ENCODE measurements around the gene LIPC. TPM values are rescaled to one million over a fixed set of nuclear protein-coding genes. Genes with fewer than 3 reads are reported as not detected.

The LIPC gene
- total and polyA plus RNA-seq, 2 experiments from 2014 or later = not detected

DNA sequence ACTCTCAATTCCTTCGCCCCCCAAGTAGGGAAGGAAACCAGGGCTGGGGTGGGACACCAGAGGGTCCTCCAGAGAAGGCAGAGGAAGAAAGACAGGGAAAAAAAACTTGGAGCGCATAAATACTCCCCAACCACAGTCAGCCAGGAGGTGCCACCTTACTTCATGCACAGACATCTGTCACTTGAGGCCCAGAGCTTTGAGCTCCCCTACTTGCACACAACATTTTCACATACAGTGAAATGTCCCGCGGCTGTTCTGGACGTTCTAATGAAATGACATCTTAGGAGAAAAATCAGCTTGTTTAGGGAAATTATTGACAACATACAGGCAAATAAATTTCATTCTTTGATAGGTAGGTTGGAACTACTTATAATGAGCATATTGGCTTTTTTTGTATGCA is 113.0 kb downstream of the LIPC start (continued):
- TF ChIP-seq ZNF114 (CRISPR knock-in tag; IDR thresholded peaks at IDR 0.05) = no peak
- TF ChIP-seq NANOG (IDR thresholded peaks at IDR 0.05; ENCODE audit: borderline replicate concordance) = no peak
- no peak for TF ChIP-seq STAT1 (IDR thresholded peaks at IDR 0.05; ENCODE audit: unreplicated experiment)
- TF ChIP-seq ZNF331 (CRISPR knock-in tag; IDR thresholded peaks at IDR 0.05; ENCODE audit: low read depth) = no peak

DNA sequence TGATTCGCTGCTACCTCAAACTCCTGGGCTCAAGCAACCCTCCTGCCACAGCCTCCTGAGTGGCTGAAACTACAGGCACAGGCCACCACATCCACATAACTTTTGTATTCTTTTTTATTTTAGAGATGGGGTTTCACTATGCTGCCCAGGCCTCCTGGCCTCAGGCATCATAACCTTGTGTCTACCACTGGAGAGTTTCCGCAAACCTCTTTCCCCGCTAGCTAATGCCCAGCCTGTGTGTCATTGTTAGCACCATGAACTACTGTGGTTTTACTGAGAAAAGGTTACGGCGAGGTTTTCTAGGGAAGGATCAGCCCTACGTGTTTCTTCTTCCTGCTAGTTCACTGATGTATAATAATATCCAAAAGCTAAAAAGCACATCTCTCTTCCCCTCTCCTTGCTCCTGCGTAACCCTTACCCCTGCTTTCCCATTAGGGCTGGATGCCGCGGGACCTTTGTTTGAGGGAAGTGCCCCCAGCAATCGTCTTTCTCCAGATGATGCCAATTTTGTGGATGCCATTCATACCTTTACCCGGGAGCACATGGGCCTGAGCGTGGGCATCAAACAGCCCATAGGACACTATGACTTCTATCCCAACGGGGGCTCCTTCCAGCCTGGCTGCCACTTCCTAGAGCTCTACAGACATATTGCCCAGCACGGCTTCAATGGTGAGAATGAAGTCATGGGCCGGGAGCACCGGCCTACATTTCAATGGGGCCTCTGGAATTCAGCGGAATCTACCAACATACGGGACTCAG is 113.7 kb downstream of the LIPC start:
- no peaks in the 10 kb centered on the region for H3K79me2 ChIP-seq (replicated peaks; ENCODE audit: insufficient read depth)
- no peaks in the 10 kb centered on the region for H3K27me3 ChIP-seq (ENCODE audit: insufficient read depth)
- no peak overlapping the region for H3K4me2 ChIP-seq
- H3K27ac ChIP-seq (ENCODE audit: low read depth) = no peak overlapping the region
- H3K9me2 ChIP-seq (ENCODE audit: insufficient read depth) = 0 out of 2 replicates have a peak, but pooled peaks cover 3% of the 10 kb centered on the region
- no peak for DNase-seq (ENCODE audit: low spot score)
- H3K4me1 ChIP-seq (ENCODE audit: insufficient read depth) = no peaks in the 10 kb centered on the region
- Mint-ChIP-seq H3K9me3 (no peaks in the 10 kb centered on the region), H3K27ac (no peak overlapping the region), H3K27me3 (ENCODE audit: insufficient read depth, low read depth, poor library complexity) (peaks cover 6% of the 10 kb centered on the region), H3K36me3 (ENCODE audit: low read depth) (no peaks in the 10 kb centered on the region), H3K4me1 (peaks cover 3% of the 10 kb centered on the region; the same call in 1 of the 3 replicates), H3K4me3 (no peak overlapping the region)
- H2AFZ ChIP-seq = no peak overlapping the region; the same call in 1 of the 2 replicates
- no peak for ATAC-seq
- no peak overlapping the region for H3K4me3 ChIP-seq
- no peaks in the 10 kb centered on the region for H3F3A ChIP-seq (replicated peaks; ENCODE audit: low read depth)
- no peaks in the 10 kb centered on the region for H4K20me1 ChIP-seq (replicated peaks; ENCODE audit: insufficient read depth)
- H3K36me3 ChIP-seq (ENCODE audit: insufficient read depth) = no peaks in the 10 kb centered on the region
- TF ChIP-seq NANOG (IDR thresholded peaks at IDR 0.05; ENCODE audit: borderline replicate concordance) (no peak), JUNB (IDR thresholded peaks at IDR 0.05; ENCODE audit: unreplicated experiment) (no peak), EZH2 (IDR thresholded peaks at IDR 0.05; ENCODE audit: low read depth, unreplicated experiment) (no peak), STAT1 (IDR thresholded peaks at IDR 0.05; ENCODE audit: unreplicated experiment) (no peak), ZNF331 (CRISPR knock-in tag; IDR thresholded peaks at IDR 0.05; ENCODE audit: low read depth) (no peak), ZNF114 (CRISPR knock-in tag; IDR thresholded peaks at IDR 0.05) (no peak), POLR2AphosphoS5 (IDR thresholded peaks at IDR 0.05; ENCODE audit: low read depth) (no peak), CREB1 (CRISPR knock-in tag; IDR thresholded peaks at IDR 0.05; ENCODE audit: low read depth) (no peak), EZH2phosphoT487 (IDR thresholded peaks at IDR 0.05; ENCODE audit: unreplicated experiment) (no peak)
- TF ChIP-seq, protein P1, sequence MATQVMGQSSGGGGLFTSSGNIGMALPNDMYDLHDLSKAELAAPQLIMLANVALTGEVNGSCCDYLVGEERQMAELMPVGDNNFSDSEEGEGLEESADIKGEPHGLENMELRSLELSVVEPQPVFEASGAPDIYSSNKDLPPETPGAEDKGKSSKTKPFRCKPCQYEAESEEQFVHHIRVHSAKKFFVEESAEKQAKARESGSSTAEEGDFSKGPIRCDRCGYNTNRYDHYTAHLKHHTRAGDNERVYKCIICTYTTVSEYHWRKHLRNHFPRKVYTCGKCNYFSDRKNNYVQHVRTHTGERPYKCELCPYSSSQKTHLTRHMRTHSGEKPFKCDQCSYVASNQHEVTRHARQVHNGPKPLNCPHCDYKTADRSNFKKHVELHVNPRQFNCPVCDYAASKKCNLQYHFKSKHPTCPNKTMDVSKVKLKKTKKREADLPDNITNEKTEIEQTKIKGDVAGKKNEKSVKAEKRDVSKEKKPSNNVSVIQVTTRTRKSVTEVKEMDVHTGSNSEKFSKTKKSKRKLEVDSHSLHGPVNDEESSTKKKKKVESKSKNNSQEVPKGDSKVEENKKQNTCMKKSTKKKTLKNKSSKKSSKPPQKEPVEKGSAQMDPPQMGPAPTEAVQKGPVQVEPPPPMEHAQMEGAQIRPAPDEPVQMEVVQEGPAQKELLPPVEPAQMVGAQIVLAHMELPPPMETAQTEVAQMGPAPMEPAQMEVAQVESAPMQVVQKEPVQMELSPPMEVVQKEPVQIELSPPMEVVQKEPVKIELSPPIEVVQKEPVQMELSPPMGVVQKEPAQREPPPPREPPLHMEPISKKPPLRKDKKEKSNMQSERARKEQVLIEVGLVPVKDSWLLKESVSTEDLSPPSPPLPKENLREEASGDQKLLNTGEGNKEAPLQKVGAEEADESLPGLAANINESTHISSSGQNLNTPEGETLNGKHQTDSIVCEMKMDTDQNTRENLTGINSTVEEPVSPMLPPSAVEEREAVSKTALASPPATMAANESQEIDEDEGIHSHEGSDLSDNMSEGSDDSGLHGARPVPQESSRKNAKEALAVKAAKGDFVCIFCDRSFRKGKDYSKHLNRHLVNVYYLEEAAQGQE (IDR thresholded peaks at IDR 0.05; ENCODE audit: unreplicated experiment) = no peak
- TF ChIP-seq, protein P2, sequence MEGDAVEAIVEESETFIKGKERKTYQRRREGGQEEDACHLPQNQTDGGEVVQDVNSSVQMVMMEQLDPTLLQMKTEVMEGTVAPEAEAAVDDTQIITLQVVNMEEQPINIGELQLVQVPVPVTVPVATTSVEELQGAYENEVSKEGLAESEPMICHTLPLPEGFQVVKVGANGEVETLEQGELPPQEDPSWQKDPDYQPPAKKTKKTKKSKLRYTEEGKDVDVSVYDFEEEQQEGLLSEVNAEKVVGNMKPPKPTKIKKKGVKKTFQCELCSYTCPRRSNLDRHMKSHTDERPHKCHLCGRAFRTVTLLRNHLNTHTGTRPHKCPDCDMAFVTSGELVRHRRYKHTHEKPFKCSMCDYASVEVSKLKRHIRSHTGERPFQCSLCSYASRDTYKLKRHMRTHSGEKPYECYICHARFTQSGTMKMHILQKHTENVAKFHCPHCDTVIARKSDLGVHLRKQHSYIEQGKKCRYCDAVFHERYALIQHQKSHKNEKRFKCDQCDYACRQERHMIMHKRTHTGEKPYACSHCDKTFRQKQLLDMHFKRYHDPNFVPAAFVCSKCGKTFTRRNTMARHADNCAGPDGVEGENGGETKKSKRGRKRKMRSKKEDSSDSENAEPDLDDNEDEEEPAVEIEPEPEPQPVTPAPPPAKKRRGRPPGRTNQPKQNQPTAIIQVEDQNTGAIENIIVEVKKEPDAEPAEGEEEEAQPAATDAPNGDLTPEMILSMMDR (conservative IDR thresholded peaks at IDR 0.05; ENCODE audit: low read depth in 2 of 2) = no peak
- TF ChIP-seq, protein P3, sequence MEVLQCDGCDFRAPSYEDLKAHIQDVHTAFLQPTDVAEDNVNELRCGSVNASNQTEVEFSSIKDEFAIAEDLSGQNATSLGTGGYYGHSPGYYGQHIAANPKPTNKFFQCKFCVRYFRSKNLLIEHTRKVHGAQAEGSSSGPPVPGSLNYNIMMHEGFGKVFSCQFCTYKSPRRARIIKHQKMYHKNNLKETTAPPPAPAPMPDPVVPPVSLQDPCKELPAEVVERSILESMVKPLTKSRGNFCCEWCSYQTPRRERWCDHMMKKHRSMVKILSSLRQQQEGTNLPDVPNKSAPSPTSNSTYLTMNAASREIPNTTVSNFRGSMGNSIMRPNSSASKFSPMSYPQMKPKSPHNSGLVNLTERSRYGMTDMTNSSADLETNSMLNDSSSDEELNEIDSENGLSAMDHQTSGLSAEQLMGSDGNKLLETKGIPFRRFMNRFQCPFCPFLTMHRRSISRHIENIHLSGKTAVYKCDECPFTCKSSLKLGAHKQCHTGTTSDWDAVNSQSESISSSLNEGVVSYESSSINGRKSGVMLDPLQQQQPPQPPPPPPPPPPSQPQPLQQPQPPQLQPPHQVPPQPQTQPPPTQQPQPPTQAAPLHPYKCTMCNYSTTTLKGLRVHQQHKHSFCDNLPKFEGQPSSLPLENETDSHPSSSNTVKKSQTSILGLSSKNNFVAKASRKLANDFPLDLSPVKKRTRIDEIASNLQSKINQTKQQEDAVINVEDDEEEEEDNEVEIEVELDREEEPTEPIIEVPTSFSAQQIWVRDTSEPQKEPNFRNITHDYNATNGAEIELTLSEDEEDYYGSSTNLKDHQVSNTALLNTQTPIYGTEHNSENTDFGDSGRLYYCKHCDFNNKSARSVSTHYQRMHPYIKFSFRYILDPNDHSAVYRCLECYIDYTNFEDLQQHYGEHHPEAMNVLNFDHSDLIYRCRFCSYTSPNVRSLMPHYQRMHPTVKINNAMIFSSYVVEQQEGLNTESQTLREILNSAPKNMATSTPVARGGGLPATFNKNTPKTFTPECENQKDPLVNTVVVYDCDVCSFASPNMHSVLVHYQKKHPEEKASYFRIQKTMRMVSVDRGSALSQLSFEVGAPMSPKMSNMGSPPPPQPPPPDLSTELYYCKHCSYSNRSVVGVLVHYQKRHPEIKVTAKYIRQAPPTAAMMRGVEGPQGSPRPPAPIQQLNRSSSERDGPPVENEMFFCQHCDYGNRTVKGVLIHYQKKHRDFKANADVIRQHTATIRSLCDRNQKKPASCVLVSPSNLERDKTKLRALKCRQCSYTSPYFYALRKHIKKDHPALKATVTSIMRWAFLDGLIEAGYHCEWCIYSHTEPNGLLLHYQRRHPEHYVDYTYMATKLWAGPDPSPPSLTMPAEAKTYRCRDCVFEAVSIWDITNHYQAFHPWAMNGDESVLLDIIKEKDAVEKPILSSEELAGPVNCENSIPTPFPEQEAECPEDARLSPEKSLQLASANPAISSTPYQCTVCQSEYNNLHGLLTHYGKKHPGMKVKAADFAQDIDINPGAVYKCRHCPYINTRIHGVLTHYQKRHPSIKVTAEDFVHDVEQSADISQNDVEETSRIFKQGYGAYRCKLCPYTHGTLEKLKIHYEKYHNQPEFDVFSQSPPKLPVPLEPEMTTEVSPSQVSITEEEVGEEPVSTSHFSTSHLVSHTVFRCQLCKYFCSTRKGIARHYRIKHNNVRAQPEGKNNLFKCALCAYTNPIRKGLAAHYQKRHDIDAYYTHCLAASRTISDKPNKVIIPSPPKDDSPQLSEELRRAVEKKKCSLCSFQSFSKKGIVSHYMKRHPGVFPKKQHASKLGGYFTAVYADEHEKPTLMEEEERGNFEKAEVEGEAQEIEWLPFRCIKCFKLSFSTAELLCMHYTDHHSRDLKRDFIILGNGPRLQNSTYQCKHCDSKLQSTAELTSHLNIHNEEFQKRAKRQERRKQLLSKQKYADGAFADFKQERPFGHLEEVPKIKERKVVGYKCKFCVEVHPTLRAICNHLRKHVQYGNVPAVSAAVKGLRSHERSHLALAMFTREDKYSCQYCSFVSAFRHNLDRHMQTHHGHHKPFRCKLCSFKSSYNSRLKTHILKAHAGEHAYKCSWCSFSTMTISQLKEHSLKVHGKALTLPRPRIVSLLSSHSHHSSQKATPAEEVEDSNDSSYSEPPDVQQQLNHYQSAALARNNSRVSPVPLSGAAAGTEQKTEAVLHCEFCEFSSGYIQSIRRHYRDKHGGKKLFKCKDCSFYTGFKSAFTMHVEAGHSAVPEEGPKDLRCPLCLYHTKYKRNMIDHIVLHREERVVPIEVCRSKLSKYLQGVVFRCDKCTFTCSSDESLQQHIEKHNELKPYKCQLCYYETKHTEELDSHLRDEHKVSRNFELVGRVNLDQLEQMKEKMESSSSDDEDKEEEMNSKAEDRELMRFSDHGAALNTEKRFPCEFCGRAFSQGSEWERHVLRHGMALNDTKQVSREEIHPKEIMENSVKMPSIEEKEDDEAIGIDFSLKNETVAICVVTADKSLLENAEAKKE (CRISPR knock-in tag; IDR thresholded peaks at IDR 0.05) = no peak
